GM18873 (cell line): ENCODE data around the gene NMUR2.
A peak's percentile ranks its signal among the peaks of the same experiment; 100 is the strongest.

Experiments
- ATAC-seq: cut with Tn5 transposase; IDR thresholded peaks from one replicate; pipeline ENCODE4 v1.9.1; 2021; ENCODE audit warnings: mild to moderate bottlenecking, moderate library complexity, moderate number of reproducible peaks; ENCODE audit not compliant: unreplicated experiment, low FRiP score

Gene NMUR2

DNA sequence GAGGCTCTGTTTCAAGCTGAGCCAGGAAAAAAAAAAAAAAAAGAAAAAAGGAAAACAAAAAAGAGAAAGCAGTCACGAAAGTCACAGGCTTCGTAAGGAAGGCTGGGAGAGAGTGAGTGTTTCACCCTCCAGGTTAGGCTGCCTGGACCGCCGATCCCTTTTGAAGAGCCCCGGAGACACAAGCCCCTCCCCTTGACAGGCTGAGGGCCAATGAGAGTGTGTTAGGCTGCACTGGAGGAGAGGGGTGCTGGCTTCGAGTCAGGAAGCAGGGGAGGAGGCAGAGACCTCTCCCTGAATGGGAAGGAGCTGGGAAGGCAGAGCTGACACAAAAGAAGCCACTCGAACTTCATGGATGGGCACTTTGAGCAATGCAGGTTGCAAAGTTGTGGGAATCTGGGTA lies at the start of gene NMUR2:
Gene NMUR2 (minus strand): TSS at position 135 of the 400 bp plus-strand sequence. CDS start 166 bp downstream, outside the sequence.
- no peak for ATAC-seq

- no peak for ATAC-seq
Observed at GRCh38 chr5:152443935-152444334, 38.9 kb upstream of the NMUR2 start.

- ATAC-seq = no peak
Observed at GRCh38 chr5:152439791-152440190, 34.7 kb upstream of the NMUR2 start.

DNA sequence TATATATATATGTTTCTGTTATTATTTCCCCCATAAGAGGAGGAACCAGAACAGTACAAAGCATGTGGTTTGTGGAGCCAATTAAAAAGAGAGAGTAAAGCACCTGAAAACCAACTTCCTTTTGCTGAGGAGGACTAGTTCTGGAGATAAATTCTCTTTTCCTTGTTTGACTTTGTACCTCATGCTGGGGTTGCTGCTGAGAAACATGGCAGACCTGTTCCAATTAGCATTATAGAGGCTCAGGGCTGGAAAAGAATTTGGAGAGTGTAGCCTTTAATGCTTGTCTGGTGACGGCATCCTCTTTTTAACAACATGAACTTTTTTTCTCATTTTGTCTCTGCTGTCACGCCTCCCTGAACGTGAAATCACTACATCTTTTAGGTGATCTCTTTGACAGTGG lies 32.8 kb upstream of the NMUR2 start:
- no peak for ATAC-seq

- no peak for ATAC-seq
Observed at GRCh38 chr5:152427721-152428120, 22.6 kb upstream of the NMUR2 start.

- no peak for ATAC-seq
Observed at GRCh38 chr5:152425083-152425482, 20.0 kb upstream of the NMUR2 start.

DNA sequence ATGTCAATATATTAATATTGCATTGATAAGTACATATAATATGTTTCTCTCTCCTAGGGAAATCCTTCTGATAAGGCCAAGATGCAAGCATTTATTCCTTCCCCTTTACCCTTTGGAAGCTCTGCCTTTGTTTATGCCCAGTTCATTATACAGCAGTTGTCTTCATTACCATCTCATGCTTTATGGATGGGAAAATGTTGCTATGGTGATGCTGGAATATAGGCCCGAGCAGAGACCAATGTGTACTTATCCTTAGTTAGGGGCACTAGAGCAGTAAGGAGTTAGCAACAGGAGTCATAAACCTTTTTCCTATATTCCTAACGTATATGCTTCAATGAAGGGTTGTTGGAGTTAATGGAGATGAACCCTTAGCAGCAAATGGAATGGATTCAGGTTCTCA lies 19.4 kb upstream of the NMUR2 start:
- no peak for ATAC-seq

- ATAC-seq = no peak
Observed at GRCh38 chr5:152422081-152422480, 17.0 kb upstream of the NMUR2 start.

- no peak for ATAC-seq
Observed at GRCh38 chr5:152412129-152412528, 7.0 kb upstream of the NMUR2 start.

GRCh38 chr5:152406082-152406481 lies 1.0 kb upstream of the NMUR2 start:
- no peak for ATAC-seq

DNA sequence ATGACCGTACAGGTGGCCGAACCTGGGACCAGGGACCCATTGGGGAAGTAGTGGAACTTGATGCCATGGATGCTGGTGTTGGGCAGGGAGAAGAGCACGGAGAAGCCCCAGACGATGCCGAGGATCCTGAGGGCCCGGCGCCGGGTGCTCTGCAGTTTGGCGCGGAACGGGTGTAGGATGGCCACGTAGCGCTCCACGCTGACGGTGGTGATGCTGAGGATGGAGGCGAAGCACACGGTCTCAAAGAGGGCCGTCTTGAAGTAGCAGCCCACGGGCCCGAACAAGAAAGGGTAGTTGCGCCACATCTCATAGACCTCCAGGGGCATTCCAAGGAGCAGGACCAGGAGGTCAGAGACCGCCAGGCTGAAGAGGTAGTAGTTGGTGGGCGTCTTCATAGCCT lies 585 bp downstream of the NMUR2 start:
- ATAC-seq = no peak

- no peak for ATAC-seq
Observed at GRCh38 chr5:152403046-152403445, 2.0 kb downstream of the NMUR2 start.

DNA sequence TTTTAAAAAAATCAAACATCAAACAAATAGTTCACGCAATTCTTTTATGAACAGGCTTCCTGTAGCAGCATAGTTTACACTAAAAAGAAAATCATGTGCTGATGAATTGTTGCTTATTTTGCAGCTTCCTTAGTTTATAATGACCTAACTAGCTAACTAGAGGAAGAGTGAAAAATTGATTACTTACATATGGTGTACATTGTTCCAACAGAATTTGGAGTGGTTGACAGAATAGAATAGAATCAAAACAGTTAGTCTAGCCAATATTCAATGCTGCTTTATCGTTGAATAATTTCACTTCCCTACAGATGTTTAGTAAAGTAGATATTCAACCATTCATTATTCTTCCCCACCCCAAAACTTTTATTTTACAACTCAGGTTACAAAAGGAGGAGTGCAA lies 4.2 kb downstream of the NMUR2 start:
- no peak for ATAC-seq

GRCh38 chr5:152397581-152397980 lies 7.5 kb downstream of the NMUR2 start:
- ATAC-seq = peak; percentile 46

- no peak for ATAC-seq
Observed at GRCh38 chr5:152393441-152393840, 11.6 kb downstream of the NMUR2 start.

- no peak for ATAC-seq
Observed at GRCh38 chr5:152389208-152389849, 15.8 kb downstream of the NMUR2 start.

DNA sequence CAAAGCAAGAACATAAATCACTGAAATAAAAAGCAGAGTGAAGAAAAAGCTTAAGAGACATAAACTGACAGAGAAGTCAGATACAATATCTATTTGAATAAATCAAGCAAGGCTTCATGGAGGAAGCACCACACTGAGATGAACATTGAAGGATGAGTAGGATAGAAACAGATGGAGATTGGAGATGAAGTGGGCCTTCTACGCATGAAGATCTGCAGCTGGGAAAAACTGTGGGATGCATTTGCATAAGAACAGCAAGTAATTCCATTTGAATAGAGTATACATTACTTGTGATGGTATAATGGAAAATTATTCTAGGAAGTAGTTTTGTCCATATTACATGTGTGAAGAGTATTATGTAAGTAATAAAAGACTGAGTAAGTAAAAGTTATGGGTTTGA lies 16.5 kb downstream of the NMUR2 start:
- no peak for ATAC-seq

DNA sequence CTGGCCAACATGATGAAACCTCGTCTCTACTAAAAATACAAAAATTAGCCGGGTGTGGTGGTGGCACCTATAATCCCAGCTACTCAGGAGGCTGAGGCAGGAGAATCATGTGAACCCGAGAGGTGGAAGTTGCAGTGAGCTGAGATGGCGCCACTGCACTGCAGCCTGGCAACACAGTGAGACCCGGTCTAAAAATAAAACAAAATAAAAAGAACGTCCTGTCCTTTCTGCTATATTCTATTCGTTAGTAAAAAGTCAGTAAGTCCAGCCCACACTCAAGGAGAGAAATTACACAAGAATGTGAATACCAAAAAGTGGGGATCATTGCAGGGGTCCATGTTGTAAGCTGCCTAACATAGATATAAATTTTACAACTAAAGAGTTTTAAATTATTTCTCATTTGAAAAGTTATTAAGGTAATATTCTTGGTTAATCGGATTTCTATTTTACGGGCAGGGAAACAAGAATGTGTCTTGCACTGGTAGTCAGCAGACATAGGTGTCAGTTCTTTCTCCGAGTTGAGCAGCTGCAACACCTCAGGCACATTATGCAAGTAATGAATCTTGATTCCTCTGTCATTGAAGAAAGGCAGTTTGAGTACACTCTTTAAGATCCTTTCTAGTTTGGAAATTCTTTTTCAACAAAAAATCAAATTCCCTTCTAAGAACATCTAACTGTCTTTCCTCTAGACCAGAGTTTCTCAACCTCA lies 24.5 kb downstream of the NMUR2 start:
- no peak for ATAC-seq

DNA sequence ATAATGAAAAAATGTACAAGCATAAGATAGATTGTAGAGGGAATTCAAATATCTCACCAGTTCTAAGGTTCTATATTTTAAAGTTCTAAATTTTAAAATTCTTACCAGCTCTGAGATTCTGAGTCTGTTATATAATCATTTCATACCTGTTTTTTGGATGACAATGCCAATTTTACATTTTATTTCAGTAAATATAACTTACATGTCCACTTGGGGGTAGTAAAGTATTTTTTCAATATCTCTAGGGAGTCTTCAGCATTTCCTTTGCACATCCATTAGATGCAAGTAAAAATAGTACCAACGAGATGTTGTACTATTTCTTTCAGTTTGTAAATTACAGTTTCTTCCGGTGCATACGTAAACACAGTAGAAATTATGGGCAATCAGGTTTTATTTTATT lies 25.7 kb downstream of the NMUR2 start:
- ATAC-seq = no peak

DNA sequence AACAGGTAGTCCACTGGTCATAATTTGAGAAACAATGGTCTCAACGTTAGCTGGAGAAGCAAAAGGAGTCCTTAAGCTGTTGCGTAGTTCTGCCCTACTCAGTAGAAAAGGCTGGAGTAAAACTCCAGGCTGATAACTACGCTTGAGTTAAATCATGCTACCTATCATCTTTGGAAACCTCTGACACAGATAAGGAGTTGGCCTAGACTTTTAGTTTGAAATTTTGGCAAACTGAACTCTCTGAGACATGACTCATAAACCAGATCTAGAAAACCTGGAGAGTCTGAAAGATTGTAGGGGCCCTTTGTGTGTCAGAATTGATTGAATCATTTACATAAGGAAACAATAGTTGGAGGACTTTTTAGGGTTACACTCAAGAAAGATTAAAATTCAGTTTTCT lies 26.3 kb downstream of the NMUR2 start:
- ATAC-seq = no peak

- ATAC-seq = no peak
Observed at GRCh38 chr5:152376886-152377285, 28.2 kb downstream of the NMUR2 start.

GRCh38 chr5:152374711-152375275 lies 30.3 kb downstream of the NMUR2 start:
- no peak for ATAC-seq
